Smooth muscle cell (in vitro differentiated cells): ENCODE measurements around the gene CHD1. TPM values are rescaled to one million over a fixed set of nuclear protein-coding genes. Genes with fewer than 3 reads are reported as not detected.

Experiments used
- DNase-seq: peaks from one replicate; lab custom pipeline; 2025; ENCODE audit not compliant: unreplicated experiment; lab: John Stamatoyannopoulos, UW
- H2AFZ ChIP-seq: fragments of 200-600 bp; sonication (generic); 2 replicates; pipeline ENCODE4 v1.6.0; 2016; ENCODE audit warnings: antibody characterized with exemption, low read depth, mild to moderate bottlenecking
- H3F3A ChIP-seq: fragments of 200-600 bp; sonication (generic); 2 replicates; pipeline ENCODE4 v1.6.0; 2017; ENCODE audit warnings: antibody characterized with exemption, low read depth
- H3K27ac ChIP-seq: fragments of 200-600 bp; sonication (generic); 2 replicates; pipeline ENCODE4 v1.5.1; 2016; ENCODE audit warnings: low read depth, mild to moderate bottlenecking
- H3K27me3 ChIP-seq: fragments of 200-600 bp; sonication (generic); 2 replicates; pipeline ENCODE4 v1.6.1; 2016; ENCODE audit warnings: low read depth, mild to moderate bottlenecking
- H3K36me3 ChIP-seq: fragments of 200-600 bp; sonication (generic); 2 replicates; pipeline ENCODE4 v1.5.1; 2016; ENCODE audit warnings: low read depth
- H3K4me1 ChIP-seq: fragments of 200-600 bp; sonication (generic); 2 replicates; pipeline ENCODE4 v1.5.1; 2016; ENCODE audit warnings: low read depth
- H3K4me2 ChIP-seq: fragments of 200-600 bp; sonication (generic); 2 replicates; pipeline ENCODE4 v1.6.0; 2016; ENCODE audit warnings: mild to moderate bottlenecking
- H3K4me3 ChIP-seq: fragments of 200-600 bp; sonication (generic); 2 replicates; pipeline ENCODE4 v1.5.1; 2016; ENCODE audit warnings: mild to moderate bottlenecking
- H3K79me2 ChIP-seq: fragments of 200-600 bp; sonication (generic); 2 replicates; pipeline ENCODE4 v1.6.0; 2016; ENCODE audit warnings: low read depth, mild to moderate bottlenecking
- H3K9ac ChIP-seq: fragments of 200-600 bp; sonication (generic); 2 replicates; pipeline ENCODE4 v1.6.0; 2016; ENCODE audit warnings: low read depth
- H3K9me3 ChIP-seq: fragments of 200-600 bp; sonication (generic); replicated peaks from 2 replicates; pipeline ENCODE4 v1.5.1; 2016; ENCODE audit warnings: low read depth
- H4K20me1 ChIP-seq: fragments of 200-600 bp; sonication (generic); 2 replicates; pipeline ENCODE4 v1.6.0; 2016; ENCODE audit warnings: low read depth
- CTCF ChIP-seq: fragments of 200-600 bp; sonication (generic); IDR thresholded peaks from 2 replicates; pipeline ENCODE4 v1.5.1; 2017; ENCODE audit warnings: borderline replicate concordance, mild to moderate bottlenecking, antibody characterized with exemption; ENCODE audit not compliant: insufficient read depth, poor library complexity, severe bottlenecking
- WGBS: methylation state at CpG from one replicate; pipeline ENCODE4 v1.1.7; 2016; ENCODE audit warnings: low lambda C conversion rate; 5-methylcytosine and 5-hydroxymethylcytosine counted together
- polyA plus RNA-seq: library from polyadenylated mRNA; unstranded; fragments of >200 nt; fragmentation: Nextera tagmentation; extraction: Ambion mirVana; gene quantifications from 2 replicates; pipeline ENCODE4 v1.2.1, GENCODE V29; 2016
- total RNA-seq: library from RNA; depleted of rRNA; stranded (reverse); fragments of >200 nt; gene quantifications from 2 replicates; pipeline ENCODE4 v1.2.3, GENCODE V29; 2014

Gene CHD1
- total and polyA plus RNA-seq, 2 experiments from 2014 or later = 12.0 to 51.5 TPM

- no peaks in the 10 kb centered on the region for H3K27me3 ChIP-seq
- H4K20me1 ChIP-seq = peaks cover 78% of the 10 kb centered on the region
- WGBS = 87% methylated on average over 3 of the region's 3 CpGs
- H3K36me3 ChIP-seq = peaks cover 17% of the 10 kb centered on the region
- peaks cover 4% of the 10 kb centered on the region for H3K4me1 ChIP-seq
- no peak overlapping the region for H2AFZ ChIP-seq
- no peak overlapping the region for H3K27ac ChIP-seq
- H3K4me3 ChIP-seq = no peak overlapping the region
- no peak for TF ChIP-seq CTCF
- no peaks in the 10 kb centered on the region for H3K9me3 ChIP-seq
- H3K9ac ChIP-seq = no peak overlapping the region
- H3F3A ChIP-seq = no peaks in the 10 kb centered on the region
- H3K4me2 ChIP-seq = no peak overlapping the region
- H3K79me2 ChIP-seq = peaks cover 86% of the 10 kb centered on the region
- no peak for DNase-seq
Observed at GRCh38 chr5:98906756-98907355, 22.0 kb downstream of the CHD1 start.

DNA sequence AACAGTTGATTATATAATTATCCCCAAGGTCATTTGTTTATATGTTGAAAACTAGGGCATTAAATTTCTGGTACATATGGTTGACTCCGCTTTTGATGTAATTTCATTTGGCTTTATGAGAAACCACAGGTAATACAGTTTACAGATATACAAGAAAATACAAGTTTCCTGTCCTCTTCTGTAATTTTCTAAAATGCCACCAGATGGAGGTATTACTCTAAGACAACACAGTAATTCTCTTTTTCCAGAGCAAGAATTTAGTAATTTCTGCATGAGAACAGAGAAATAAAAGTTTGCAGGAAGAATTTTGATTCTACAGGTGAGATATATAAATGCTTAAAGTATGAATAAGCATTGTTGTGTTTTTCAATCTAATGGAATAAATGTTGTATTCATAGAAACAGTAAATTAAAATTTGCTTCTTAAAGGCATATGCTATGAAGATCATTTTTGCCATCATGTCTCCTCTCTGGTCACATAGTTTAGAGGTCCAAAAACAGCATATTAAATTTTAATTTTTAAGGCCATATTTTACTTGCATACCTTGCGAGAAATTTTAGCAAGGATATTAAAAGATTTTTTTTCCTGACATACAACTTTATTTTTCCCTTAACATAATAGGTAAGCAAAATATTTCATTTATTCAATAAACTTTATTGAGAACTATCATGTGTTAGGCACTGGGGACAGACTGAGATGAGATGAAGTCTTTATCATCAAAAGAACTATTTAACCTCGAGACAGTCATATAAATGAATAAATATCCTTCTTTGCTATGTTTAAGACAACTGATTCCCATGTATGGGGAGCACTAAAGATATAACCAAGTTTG lies 22.7 kb downstream of the CHD1 start:
- peak; percentile 80 for TF ChIP-seq CTCF
- H3K36me3 ChIP-seq = peaks cover 23% of the 10 kb centered on the region

DNA sequence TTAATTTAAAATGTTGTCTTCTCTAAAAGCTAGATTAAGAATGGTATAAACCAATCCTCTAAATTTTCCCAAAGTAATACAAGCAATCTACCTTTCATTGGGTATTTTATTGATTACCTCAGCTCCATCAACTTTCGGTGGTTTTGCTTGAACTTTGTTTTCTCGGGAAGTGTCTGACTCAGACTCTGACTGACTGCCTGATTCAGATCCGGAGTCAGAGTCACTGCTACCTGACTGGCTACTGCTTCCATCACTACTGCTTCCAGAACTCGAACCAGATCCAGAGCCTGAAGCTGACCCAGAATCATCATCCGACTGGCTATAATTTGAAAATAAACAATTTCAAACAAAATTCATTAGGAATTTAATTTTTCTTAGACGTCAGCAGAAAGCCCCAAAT lies 24.0 kb downstream of the CHD1 start:
- H3K79me2 ChIP-seq = peaks cover 75% of the 10 kb centered on the region
- H3K36me3 ChIP-seq = peaks cover 34% of the 10 kb centered on the region
- no peak overlapping the region for H3K4me2 ChIP-seq
- 93% methylated on average over 6 of the region's 6 CpGs for WGBS
- H3F3A ChIP-seq = no peaks in the 10 kb centered on the region
- no peak overlapping the region for H2AFZ ChIP-seq
- no peaks in the 10 kb centered on the region for H3K4me1 ChIP-seq
- no peaks in the 10 kb centered on the region for H3K9me3 ChIP-seq
- no peaks in the 10 kb centered on the region for H3K27me3 ChIP-seq
- TF ChIP-seq CTCF = no peak
- H4K20me1 ChIP-seq = peaks cover 58% of the 10 kb centered on the region
- no peak overlapping the region for H3K4me3 ChIP-seq
- H3K27ac ChIP-seq = no peak overlapping the region
- no peak overlapping the region for H3K9ac ChIP-seq
- no peak for DNase-seq

More for the DNA sequence above, 22.7 kb downstream of the CHD1 start:
- Histone ChIP-seq H3K9ac (no peak overlapping the region), H3K4me1 (no peaks in the 10 kb centered on the region), H3K4me3 (no peak overlapping the region), H2AFZ (no peak overlapping the region), H3K79me2 (peaks cover 86% of the 10 kb centered on the region), H3K9me3 (no peaks in the 10 kb centered on the region), H4K20me1 (peaks cover 70% of the 10 kb centered on the region), H3K27me3 (no peaks in the 10 kb centered on the region), H3F3A (no peaks in the 10 kb centered on the region), H3K27ac (no peak overlapping the region), H3K4me2 (no peak overlapping the region)
- no peak for DNase-seq
- WGBS = 93% methylated on average over 3 of the region's 3 CpGs
